GM19372 (cell line): ENCODE data around the gene ANKMY1.

Experiments
- ATAC-seq: cut with Tn5 transposase; IDR thresholded peaks from one replicate; pipeline ENCODE4 v1.9.1; 2021; ENCODE audit warnings: mild to moderate bottlenecking, low read depth, moderate library complexity; ENCODE audit not compliant: unreplicated experiment

Gene ANKMY1

GRCh38 chr2:240595381-240596079 is 37.7 kb upstream of the ANKMY1 start:
- ATAC-seq = no peak

DNA sequence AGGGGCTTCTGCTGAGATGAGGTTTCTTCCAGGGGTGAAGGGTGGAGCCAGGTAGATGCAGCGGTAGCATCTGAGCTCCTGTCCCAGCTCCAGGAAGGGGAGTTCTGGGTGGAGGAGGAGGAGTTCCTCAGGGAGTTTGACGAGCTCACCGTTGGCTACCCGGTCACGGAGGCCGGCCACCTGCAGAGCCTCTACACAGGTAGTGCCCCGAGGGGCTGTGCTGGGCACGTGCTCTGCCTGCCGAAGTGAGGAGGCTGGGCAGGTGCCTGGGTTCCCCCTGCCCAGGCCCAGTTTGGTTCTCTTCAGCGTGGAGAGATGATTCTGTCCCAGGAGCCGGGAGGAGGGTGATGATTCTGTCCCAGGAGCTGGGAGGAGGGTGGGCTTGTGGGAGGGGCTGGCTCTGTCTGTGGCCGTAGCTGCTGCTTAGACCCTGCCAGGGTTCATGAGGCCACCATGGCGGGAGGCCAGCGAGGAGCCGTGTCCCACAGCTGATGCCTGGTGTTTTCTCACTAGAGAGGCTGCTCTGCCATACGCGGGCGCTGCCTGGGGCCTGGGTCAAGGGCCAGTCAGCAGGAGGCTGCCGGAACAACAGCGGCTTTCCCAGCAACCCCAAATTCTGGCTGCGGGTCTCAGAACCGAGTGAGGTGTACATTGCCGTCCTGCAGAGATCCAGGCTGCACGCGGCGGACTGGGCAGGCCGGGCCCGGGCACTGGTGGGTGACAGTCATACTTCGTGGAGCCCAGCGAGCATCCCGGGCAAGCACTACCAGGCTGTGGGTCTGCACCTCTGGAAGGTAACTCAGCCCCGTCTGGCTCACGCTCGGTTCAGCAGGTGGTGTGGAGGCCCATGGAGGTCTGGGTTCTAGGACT is 37.0 kb upstream of the ANKMY1 start:
- ATAC-seq = no peak

- ATAC-seq = no peak
Observed at GRCh38 chr2:240593703-240594451, 36.1 kb upstream of the ANKMY1 start.

DNA sequence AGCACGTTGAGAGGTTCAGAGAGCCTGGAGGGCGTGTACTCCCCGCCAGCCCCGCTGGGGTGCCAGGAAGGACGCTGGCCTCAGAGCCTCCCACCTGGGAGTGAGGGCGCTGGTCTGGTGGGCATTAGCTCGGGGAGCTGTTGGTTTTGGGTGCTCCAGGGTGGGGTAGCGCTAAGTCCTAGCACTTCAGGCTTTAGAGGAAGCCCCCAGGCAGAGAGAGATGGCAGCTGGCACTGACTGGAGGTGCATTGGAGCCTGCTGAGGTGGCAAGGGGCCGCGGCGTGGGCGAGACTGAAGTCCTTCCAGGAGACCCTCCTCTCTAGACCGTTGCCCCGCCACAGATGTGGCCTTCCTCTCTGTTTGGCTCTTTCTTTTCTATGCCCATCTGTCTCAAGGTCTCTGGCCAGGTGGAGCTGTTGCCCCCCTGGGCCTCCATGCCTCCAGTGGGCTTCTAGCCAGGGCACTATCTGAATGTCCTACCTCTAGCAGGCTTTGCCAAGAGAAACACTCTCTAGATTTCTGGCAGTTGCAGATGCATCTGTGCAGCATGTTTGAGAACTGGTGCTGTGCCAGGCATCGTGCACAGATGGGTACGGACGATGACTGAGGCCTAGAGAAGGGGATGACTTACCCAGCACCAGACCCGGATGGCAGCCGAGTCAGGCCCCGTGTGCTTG is 35.4 kb upstream of the ANKMY1 start:
- no peak for ATAC-seq

GRCh38 chr2:240591784-240592183 is 34.0 kb upstream of the ANKMY1 start:
- ATAC-seq = no peak

GRCh38 chr2:240591226-240591625 is 33.4 kb upstream of the ANKMY1 start:
- no peak for ATAC-seq

GRCh38 chr2:240590681-240591111 is 32.9 kb upstream of the ANKMY1 start:
- no peak for ATAC-seq

DNA sequence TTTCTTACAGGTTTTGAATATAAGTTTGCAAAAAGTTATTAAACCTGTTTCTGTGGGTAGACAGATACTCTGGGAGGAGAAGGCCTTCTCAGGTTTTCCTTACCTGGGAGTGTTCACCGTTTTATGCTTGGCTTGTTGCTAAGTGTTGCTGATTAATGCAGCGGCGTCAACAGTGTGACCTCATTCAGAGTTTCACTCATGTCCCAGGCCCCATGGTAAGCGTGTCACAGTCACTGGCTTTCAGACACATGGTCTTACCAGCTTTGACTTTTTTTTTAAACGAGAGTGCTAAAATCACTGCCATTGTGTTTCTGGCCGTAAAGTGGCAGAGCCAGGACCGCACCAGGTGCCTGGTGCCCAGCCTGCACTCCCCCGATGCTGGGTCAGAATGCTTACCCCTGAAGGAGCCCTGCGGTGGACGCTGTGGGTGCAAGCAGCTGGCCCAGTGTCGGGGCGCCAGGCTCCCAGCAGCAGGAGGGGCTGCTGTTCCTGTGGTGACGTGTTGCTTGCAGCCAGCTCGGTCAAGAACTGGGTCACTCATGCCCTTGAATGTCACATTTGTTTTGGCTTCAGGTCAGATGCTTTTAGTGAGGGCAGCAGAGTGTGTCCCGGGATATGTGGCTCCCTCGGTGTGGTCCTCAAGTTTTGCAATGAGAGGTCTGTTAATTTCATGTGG is 32.2 kb upstream of the ANKMY1 start:
- ATAC-seq = no peak

DNA sequence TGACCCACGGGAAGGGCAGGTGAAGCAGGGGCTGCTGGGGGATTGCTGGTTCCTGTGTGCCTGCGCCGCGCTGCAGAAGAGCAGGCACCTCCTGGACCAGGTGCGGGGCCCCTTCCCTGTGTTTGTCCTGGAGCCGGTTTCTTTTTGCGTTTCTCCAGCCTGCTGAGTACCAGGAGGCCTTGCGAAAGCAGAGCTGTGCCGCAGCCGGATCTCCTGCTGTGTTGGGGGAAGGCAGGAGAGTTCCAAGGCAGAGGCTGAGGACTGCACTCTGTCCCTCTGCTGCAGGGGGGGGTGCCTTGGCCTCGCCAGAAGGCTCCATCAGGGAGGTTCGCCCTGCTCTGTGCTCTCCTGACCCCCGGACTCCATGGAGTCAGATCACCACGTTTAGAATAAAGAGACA is 31.6 kb upstream of the ANKMY1 start:
- no peak for ATAC-seq

GRCh38 chr2:240588669-240589068 is 30.9 kb upstream of the ANKMY1 start:
- no peak for ATAC-seq

DNA sequence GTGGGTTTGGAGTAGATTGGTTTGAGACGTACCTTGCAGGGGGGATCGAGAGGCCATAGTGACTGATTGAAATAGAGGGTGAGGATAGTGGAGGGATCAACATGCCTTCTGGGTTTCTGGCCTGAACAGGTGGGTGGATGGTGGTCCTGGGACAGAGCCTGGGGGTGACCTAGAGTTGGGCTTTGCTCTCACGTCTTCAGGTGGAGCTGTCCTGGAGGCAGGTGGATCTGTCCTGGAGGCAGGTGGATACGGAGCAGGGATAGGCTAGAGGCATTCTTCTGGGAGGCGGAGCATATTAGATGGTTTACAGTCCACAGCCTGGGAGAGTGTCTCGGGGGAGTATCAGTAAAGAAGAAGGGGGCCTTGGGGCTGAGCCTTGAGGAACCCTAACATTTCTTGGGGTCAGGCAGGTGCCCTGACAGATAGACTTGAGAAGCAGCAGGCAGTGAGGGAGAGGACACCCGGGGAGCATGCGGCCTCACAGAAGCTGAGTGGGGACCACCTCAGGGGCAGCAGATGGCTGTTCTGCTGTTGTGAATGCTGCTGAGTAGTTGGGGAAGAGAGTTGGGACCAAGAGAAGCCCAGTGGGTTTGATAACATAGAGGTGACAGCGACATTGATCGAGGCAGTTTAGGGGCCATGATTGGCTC is 30.3 kb upstream of the ANKMY1 start:
- no peak for ATAC-seq

- ATAC-seq = peak; percentile 2
Observed at GRCh38 chr2:240586919-240587800, 29.4 kb upstream of the ANKMY1 start.

DNA sequence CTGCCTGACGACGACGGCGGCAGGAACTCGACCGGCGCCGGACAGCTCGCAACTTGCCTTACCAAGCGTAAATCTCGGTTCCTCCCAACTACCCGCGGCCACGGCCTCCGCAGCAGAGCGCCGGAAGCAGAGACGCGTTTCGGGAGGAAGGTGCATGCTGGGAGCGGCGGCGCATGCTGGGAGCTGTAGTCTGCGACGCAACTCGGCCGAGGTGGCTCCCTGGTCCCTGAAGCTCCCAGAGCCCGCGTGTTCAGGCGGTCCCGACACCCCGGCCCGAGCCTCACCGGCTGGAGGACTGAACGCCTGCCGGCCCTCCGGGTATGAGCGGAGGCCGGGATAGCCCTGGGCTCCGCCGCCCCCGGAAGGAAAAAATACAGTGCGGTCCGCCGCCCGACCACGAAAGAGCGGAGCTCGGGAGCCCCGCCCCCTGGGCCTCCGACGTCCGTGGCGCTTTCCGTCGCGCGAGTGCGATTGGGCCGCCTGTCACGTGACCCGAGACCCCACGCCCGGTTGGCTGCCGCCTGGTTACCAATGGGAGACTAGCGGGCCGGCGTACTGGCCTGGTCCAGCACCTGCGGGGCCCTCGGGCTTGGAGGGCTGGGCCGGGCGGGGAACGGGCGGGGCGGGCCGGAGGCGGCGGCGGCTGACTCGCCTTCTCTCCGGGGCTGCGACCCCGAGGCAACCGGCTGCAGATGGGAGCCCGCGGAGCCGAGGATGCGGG is 28.6 kb upstream of the ANKMY1 start, which contains the start of gene CAPN10:
Gene CAPN10, plus strand, starts transcription at position 537 of the 721 bp plus-strand sequence. Its CDS starts 178 bp downstream, at position 715.
- peak; percentile 66 for ATAC-seq

- ATAC-seq = no peak
Observed at GRCh38 chr2:240585681-240586197, 28.0 kb upstream of the ANKMY1 start.

- ATAC-seq = no peak
Observed at GRCh38 chr2:240585101-240585500, 27.3 kb upstream of the ANKMY1 start.

DNA sequence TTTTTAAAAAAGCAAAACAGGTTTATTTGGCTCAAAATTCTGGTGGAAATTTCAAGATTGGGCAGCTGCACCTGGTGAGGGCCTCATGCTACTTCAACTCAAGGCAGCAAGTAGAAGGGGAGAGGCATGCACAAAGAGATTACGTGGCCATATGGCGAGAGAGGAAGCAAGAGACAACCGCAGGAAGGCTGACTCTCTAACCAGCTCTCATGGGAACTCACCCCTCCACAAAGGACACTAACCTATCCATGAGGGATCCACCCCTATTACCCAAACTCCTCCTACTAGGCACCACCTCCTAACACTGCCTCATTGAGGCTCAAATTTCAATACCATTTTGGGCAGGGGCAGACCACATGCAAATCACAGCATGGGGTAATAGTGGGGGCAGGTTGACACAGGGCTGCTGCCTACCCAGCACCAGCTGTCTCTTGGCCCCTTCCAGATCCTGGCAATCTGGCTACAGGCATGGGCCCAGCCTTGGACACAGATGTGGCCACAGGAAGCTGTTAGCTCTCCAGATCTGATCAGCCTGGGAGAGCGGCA is 26.8 kb upstream of the ANKMY1 start:
- ATAC-seq = peak; percentile 28

DNA sequence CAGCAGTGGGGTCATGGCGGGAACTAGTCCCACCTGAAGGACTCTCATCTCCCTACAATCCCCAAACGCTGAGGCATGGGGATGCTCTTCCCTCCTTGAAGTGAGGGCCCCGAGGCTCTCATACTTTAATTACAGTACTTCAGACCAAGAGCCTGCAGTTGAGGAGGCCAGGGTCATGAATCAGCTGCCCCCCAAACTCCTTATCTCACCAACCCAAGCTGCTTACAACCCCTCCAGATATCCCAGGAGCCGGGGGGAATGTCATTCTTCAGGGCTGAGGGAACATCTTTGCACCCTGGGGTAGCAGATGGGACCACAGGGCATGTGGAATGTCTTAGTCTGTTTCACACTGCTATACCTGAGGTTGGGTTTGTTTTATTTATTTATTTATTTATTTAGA is 26.0 kb upstream of the ANKMY1 start:
- no peak for ATAC-seq
